ENCODE results near the gene GPR62. TPM values are rescaled to one million over a fixed set of nuclear protein-coding genes. Genes with fewer than 3 reads are reported as not detected.
"Not testable (repeated sequence)": the region's sequence is repeated elsewhere in the genome, so short reads cannot be mapped to it uniquely, and the experiment has no call there.

GPR62 gene
- not detected for total RNA-seq (ENCODE audit: insufficient read depth, low replicate concordance)

- no peak for DNase-seq (ENCODE audit: low spot score)
Observed at GRCh38 chr3:51955175-51955892, at the start of gene GPR62. Gene GPR62, plus strand, starts transcription at chr3:51955381. Its CDS starts 272 bp downstream, at chr3:51955653.

GRCh38 chr3:51908026-51908425, 47.2 kb upstream of the GPR62 start:
- DNase-seq (ENCODE audit: low spot score): no peak

GRCh38 chr3:51916418-51916817, 38.8 kb upstream of the GPR62 start:
- no peak for DNase-seq (ENCODE audit: low spot score)

GRCh38 chr3:51921081-51921578, 34.1 kb upstream of the GPR62 start:
- DNase-seq (ENCODE audit: low spot score): no peak

GRCh38 chr3:51927061-51927977, 27.9 kb upstream of the GPR62 start:
- DNase-seq (ENCODE audit: low spot score): no peak

GRCh38 chr3:51928438-51928837, 26.7 kb upstream of the GPR62 start:
- no peak for DNase-seq (ENCODE audit: low spot score)

- not testable (repeated sequence) for DNase-seq (ENCODE audit: low spot score)
Observed at GRCh38 chr3:51928981-51929380, 26.2 kb upstream of the GPR62 start.

GRCh38 chr3:51929420-51930003, 25.7 kb upstream of the GPR62 start:
- DNase-seq (ENCODE audit: low spot score): no peak

GRCh38 chr3:51930439-51930838, 24.7 kb upstream of the GPR62 start:
- no peak for DNase-seq (ENCODE audit: low spot score)

- no peak for DNase-seq (ENCODE audit: low spot score)
Observed at GRCh38 chr3:51931756-51932155, 23.4 kb upstream of the GPR62 start.

GRCh38 chr3:51932471-51933370, 22.5 kb upstream of the GPR62 start:
- DNase-seq (ENCODE audit: low spot score): no peak

- no peak for DNase-seq (ENCODE audit: low spot score)
Observed at GRCh38 chr3:51933471-51934138, 21.6 kb upstream of the GPR62 start.

GRCh38 chr3:51934139-51934850, 20.9 kb upstream of the GPR62 start:
- DNase-seq (ENCODE audit: low spot score): no peak

GRCh38 chr3:51934991-51935885, 19.9 kb upstream of the GPR62 start:
- DNase-seq (ENCODE audit: low spot score): no peak

GRCh38 chr3:51935886-51936755, 19.1 kb upstream of the GPR62 start:
- no peak for DNase-seq (ENCODE audit: low spot score)

GRCh38 chr3:51937014-51937413, 18.2 kb upstream of the GPR62 start:
- no peak for DNase-seq (ENCODE audit: low spot score)

- no peak for DNase-seq (ENCODE audit: low spot score)
Observed at GRCh38 chr3:51937611-51938450, 17.4 kb upstream of the GPR62 start.
